ENCODE measurements around the gene ACYP2.

The ACYP2 gene

DNA sequence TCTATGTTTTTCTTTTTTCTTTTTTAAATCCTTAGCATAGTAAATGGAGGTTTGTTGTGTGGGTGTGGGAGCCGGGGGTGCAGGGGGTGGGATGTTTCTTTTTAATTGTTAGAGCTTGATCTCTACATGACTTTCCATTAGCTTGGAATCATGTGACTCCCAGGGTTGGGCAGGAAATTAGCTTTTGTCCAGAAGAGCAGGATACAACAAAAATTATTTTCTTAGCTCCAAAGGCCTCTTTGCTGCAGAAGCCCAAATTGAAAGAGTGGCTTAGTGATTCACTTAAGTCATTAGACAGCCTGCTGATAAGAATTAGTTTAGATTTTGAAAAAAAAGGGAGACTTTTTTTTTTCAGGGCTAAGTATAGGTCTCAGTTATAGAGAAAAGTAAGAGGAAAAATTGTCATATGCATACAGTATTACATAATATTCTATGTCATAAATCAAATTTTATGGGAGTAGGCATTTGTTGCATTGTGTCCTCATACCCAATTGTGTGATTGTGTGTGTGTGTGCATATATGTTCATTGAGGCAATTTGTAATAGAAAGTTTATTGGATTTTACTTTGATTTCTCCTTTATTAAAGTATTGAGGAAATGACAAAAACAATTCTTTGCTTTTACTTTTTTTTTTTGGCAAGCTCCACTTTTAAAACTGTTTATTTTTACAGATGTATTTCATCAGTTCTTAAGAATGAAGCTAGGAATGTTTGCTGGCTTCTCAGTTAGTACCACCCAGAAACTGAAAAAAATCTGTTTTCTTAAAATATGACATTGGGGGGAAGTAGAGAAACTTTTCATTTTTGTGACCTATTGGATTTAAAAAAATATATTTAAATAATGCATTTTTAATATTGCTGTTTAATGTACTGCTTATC is 93.2 kb downstream of the ACYP2 start:
- ATAC-seq: peak; percentile 44; the same call in 1 of the 3 replicates
- no peak for TF ChIP-seq RARB (CRISPR knock-in tag; IDR thresholded peaks at IDR 0.05)
- TF ChIP-seq ISL1 (CRISPR knock-in tag; IDR thresholded peaks at IDR 0.05): peak; percentile 74

DNA sequence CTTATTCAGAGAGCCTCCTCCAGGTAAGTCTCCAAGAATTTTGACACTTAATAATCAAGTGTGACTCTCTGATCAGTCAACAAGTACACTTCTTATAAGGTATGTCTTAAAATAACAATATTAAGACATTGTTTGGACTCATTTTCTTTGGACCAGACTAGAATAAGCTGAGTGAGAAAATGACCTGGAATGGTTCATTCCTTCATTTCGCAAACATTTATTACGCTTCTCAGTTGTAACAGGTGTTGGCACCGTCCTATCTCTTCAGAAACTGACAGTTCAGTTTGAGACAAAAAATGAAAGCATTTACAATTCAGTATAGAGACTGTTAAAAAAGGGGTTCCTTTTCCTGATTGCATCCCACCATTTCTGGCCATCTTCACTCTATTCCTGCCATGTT is 94.0 kb downstream of the ACYP2 start:
- ATAC-seq: no peak
- TF ChIP-seq, protein P1, sequence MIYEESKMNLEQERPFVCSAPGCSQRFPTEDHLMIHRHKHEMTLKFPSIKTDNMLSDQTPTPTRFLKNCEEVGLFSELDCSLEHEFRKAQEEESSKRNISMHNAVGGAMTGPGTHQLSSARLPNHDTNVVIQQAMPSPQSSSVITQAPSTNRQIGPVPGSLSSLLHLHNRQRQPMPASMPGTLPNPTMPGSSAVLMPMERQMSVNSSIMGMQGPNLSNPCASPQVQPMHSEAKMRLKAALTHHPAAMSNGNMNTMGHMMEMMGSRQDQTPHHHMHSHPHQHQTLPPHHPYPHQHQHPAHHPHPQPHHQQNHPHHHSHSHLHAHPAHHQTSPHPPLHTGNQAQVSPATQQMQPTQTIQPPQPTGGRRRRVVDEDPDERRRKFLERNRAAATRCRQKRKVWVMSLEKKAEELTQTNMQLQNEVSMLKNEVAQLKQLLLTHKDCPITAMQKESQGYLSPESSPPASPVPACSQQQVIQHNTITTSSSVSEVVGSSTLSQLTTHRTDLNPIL (CRISPR knock-in tag; IDR thresholded peaks at IDR 0.05; ENCODE audit: low read depth): no peak
- TF ChIP-seq ZNF70 (CRISPR knock-in tag; IDR thresholded peaks at IDR 0.05): no peak
- no peak for TF ChIP-seq ZNF565 (CRISPR knock-in tag; conservative IDR thresholded peaks at IDR 0.05; ENCODE audit: low read depth)
- no peak for TF ChIP-seq ZFP30 (CRISPR knock-in tag; IDR thresholded peaks at IDR 0.05)
- TF ChIP-seq ZC3H10 (CRISPR knock-in tag; IDR thresholded peaks at IDR 0.05): no peak
- no peak for TF ChIP-seq PPARA (CRISPR knock-in tag; IDR thresholded peaks at IDR 0.05; ENCODE audit: borderline replicate concordance)
- TF ChIP-seq, protein P2, sequence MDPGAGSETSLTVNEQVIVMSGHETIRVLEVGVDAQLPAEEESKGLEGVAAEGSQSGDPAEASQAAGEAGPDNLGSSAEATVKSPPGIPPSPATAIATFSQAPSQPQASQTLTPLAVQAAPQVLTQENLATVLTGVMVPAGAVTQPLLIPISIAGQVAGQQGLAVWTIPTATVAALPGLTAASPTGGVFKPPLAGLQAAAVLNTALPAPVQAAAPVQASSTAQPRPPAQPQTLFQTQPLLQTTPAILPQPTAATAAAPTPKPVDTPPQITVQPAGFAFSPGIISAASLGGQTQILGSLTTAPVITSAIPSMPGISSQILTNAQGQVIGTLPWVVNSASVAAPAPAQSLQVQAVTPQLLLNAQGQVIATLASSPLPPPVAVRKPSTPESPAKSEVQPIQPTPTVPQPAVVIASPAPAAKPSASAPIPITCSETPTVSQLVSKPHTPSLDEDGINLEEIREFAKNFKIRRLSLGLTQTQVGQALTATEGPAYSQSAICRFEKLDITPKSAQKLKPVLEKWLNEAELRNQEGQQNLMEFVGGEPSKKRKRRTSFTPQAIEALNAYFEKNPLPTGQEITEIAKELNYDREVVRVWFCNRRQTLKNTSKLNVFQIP (CRISPR knock-in tag; IDR thresholded peaks at IDR 0.05; ENCODE audit: borderline replicate concordance, low read depth): no peak
- no peak for TF ChIP-seq CSDC2 (CRISPR knock-in tag; IDR thresholded peaks at IDR 0.05)
- TF ChIP-seq, protein P3, sequence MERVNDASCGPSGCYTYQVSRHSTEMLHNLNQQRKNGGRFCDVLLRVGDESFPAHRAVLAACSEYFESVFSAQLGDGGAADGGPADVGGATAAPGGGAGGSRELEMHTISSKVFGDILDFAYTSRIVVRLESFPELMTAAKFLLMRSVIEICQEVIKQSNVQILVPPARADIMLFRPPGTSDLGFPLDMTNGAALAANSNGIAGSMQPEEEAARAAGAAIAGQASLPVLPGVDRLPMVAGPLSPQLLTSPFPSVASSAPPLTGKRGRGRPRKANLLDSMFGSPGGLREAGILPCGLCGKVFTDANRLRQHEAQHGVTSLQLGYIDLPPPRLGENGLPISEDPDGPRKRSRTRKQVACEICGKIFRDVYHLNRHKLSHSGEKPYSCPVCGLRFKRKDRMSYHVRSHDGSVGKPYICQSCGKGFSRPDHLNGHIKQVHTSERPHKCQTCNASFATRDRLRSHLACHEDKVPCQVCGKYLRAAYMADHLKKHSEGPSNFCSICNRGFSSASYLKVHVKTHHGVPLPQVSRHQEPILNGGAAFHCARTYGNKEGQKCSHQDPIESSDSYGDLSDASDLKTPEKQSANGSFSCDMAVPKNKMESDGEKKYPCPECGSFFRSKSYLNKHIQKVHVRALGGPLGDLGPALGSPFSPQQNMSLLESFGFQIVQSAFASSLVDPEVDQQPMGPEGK (CRISPR knock-in tag; IDR thresholded peaks at IDR 0.05; ENCODE audit: borderline replicate concordance): no peak
- no peak for TF ChIP-seq ARNTL (CRISPR knock-in tag; IDR thresholded peaks at IDR 0.05; ENCODE audit: borderline replicate concordance, low read depth)

DNA sequence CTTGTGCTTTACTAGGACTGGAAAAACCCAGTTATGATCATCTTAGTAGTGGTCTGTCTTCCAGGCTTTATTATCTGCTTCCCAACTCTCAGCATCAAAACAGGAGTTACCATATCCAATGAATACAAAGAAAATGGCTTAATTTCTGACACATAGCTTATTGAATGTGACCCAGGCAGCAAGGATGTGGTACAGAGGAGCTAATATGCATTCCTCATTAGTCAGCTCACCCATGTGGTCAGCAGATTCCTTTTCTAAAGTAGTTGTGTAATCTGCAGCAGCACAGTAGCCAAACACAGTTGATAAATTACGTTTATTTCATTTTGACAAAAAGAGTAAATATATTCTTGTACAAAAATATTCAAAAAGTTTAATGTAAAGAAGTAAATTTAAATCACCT is 97.0 kb downstream of the ACYP2 start:
- TF ChIP-seq ISL1 (CRISPR knock-in tag; IDR thresholded peaks at IDR 0.05): 0 out of 2 replicates have a peak, but pooled peaks have one; percentile 35
- TF ChIP-seq ZNF8 (CRISPR knock-in tag; IDR thresholded peaks at IDR 0.05): no peak
- peak; percentile 81 for ATAC-seq

DNA sequence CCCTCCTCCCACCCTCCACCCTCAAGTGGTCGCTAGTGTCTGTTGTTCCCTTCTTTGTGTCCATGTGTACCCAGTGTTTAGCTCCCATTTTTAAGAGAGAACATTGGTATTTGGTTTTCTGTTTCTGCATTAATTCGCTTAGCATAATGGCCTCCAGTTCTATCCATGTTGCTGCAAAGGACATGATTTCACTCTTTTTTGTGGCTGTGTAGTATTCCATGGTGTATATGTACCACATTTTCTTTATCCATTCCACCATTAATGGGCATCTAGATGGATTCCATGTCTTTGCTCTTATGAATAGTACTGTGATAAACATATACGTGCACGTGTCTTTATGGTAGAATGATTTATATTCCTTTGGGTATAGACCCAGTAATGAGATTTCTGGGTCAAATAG is 97.7 kb downstream of the ACYP2 start:
- no peak for ATAC-seq
- peak; percentile 83 for TF ChIP-seq ZNF8 (CRISPR knock-in tag; IDR thresholded peaks at IDR 0.05)
- TF ChIP-seq GLIS3 (CRISPR knock-in tag; IDR thresholded peaks at IDR 0.05): no peak

DNA sequence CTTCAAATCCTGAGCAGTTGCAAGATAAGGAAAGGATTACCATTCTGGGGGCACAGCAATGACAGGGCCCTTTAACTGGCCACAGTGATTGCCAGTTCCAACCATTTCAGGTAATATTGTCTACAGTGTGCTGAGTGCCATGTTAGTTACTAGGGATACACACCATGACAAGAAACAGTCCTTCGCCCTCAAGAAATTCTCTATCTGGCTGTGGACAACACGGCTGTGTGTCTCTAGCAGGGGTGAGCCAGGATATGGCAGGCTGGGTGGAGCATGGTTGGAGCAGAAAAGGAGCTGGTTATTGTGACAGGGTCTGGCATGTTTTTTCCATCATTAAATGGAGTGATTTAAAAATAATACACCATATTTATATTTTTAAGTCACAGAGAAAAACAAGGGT is 109.6 kb downstream of the ACYP2 start:
- TF ChIP-seq ZNF70 (CRISPR knock-in tag; IDR thresholded peaks at IDR 0.05) (no peak), TOX (CRISPR knock-in tag; IDR thresholded peaks at IDR 0.05; ENCODE audit: borderline replicate concordance) (no peak), ZNF8 (CRISPR knock-in tag; IDR thresholded peaks at IDR 0.05) (no peak), ZNF565 (CRISPR knock-in tag; conservative IDR thresholded peaks at IDR 0.05; ENCODE audit: low read depth) (no peak), SNAI2 (CRISPR knock-in tag; IDR thresholded peaks at IDR 0.05) (no peak), ZC3H10 (CRISPR knock-in tag; IDR thresholded peaks at IDR 0.05) (no peak), TCF4 (CRISPR knock-in tag; IDR thresholded peaks at IDR 0.05; ENCODE audit: borderline replicate concordance) (no peak), ISL1 (CRISPR knock-in tag; IDR thresholded peaks at IDR 0.05) (no peak)
- TF ChIP-seq, protein P4, sequence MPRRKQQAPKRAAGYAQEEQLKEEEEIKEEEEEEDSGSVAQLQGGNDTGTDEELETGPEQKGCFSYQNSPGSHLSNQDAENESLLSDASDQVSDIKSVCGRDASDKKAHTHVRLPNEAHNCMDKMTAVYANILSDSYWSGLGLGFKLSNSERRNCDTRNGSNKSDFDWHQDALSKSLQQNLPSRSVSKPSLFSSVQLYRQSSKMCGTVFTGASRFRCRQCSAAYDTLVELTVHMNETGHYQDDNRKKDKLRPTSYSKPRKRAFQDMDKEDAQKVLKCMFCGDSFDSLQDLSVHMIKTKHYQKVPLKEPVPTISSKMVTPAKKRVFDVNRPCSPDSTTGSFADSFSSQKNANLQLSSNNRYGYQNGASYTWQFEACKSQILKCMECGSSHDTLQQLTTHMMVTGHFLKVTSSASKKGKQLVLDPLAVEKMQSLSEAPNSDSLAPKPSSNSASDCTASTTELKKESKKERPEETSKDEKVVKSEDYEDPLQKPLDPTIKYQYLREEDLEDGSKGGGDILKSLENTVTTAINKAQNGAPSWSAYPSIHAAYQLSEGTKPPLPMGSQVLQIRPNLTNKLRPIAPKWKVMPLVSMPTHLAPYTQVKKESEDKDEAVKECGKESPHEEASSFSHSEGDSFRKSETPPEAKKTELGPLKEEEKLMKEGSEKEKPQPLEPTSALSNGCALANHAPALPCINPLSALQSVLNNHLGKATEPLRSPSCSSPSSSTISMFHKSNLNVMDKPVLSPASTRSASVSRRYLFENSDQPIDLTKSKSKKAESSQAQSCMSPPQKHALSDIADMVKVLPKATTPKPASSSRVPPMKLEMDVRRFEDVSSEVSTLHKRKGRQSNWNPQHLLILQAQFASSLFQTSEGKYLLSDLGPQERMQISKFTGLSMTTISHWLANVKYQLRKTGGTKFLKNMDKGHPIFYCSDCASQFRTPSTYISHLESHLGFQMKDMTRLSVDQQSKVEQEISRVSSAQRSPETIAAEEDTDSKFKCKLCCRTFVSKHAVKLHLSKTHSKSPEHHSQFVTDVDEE (CRISPR knock-in tag; IDR thresholded peaks at IDR 0.05): no peak
- TF ChIP-seq, protein P2 (CRISPR knock-in tag; IDR thresholded peaks at IDR 0.05; ENCODE audit: borderline replicate concordance, low read depth): no peak
- TF ChIP-seq, protein P5, sequence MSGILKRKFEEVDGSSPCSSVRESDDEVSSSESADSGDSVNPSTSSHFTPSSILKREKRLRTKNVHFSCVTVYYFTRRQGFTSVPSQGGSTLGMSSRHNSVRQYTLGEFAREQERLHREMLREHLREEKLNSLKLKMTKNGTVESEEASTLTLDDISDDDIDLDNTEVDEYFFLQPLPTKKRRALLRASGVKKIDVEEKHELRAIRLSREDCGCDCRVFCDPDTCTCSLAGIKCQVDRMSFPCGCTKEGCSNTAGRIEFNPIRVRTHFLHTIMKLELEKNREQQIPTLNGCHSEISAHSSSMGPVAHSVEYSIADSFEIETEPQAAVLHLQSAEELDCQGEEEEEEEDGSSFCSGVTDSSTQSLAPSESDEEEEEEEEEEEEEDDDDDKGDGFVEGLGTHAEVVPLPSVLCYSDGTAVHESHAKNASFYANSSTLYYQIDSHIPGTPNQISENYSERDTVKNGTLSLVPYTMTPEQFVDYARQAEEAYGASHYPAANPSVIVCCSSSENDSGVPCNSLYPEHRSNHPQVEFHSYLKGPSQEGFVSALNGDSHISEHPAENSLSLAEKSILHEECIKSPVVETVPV (CRISPR knock-in tag; IDR thresholded peaks at IDR 0.05): no peak
- ATAC-seq: no peak; the same call in 2 of the 3 replicates
